Hepatocyte (in vitro differentiated cells): ENCODE data around the gene EPHB2. TPM values are rescaled to one million over a fixed set of nuclear protein-coding genes. Genes with fewer than 3 reads are reported as not detected.

Experiments used
- DNase-seq: peaks from one replicate; pipeline ENCODE4 v3.0.0-alpha.2; 2016; ENCODE audit warnings: low spot score
- H2AFZ ChIP-seq: fragments of 200-600 bp; sonication (generic); 2 replicates; pipeline ENCODE4 v1.6.0; 2016; ENCODE audit warnings: antibody characterized with exemption, mild to moderate bottlenecking
- H3K27ac ChIP-seq: fragments of 200-600 bp; sonication (generic); 2 replicates; pipeline ENCODE4 v1.5.1; 2016; ENCODE audit warnings: mild to moderate bottlenecking
- H3K27me3 ChIP-seq: fragments of 200-600 bp; sonication (generic); 2 replicates; pipeline ENCODE4 v1.6.1; 2016
- H3K36me3 ChIP-seq: fragments of 200-600 bp; sonication (generic); replicated peaks from 2 replicates; pipeline ENCODE4 v1.5.1; 2016; ENCODE audit warnings: low read depth; ENCODE audit not compliant: insufficient read depth
- H3K4me1 ChIP-seq: fragments of 200-600 bp; sonication (generic); 2 replicates; pipeline ENCODE4 v1.5.1; 2016; ENCODE audit warnings: mild to moderate bottlenecking, moderate library complexity; ENCODE audit not compliant: insufficient read depth
- H3K4me2 ChIP-seq: fragments of 200-600 bp; sonication (generic); 2 replicates; pipeline ENCODE4 v1.6.0; 2016
- H3K4me3 ChIP-seq: fragments of 200-600 bp; sonication (generic); 2 replicates; pipeline ENCODE4 v1.5.1; 2016; ENCODE audit warnings: mild to moderate bottlenecking
- H3K79me2 ChIP-seq: fragments of 200-600 bp; sonication (generic); 2 replicates; pipeline ENCODE4 v1.6.0; 2017; ENCODE audit warnings: mild to moderate bottlenecking
- H3K9me2 ChIP-seq: fragments of 200-600 bp; sonication (generic); replicated peaks from 2 replicates; pipeline ENCODE4 v1.6.0; 2017; ENCODE audit warnings: mild to moderate bottlenecking; ENCODE audit not compliant: insufficient read depth
- H3K9me3 ChIP-seq: fragments of 200-600 bp; sonication (generic); 2 replicates; pipeline ENCODE4 v1.5.1; 2016; ENCODE audit warnings: low read depth, mild to moderate bottlenecking
- H4K20me1 ChIP-seq: fragments of 200-600 bp; sonication (generic); 2 replicates; pipeline ENCODE4 v1.6.0; 2016; ENCODE audit warnings: mild to moderate bottlenecking; ENCODE audit not compliant: insufficient read depth, poor library complexity, severe bottlenecking
- EZH2 ChIP-seq: fragments of 200-600 bp; sonication (generic); IDR thresholded peaks from 2 replicates; pipeline ENCODE4 v1.6.1; 2016; ENCODE audit warnings: antibody characterized with exemption, mild to moderate bottlenecking, borderline replicate concordance
- EZH2phosphoT487 ChIP-seq: fragments of 200-600 bp; sonication (generic); IDR thresholded peaks from one replicate; pipeline ENCODE4 v1.6.1; 2018; ENCODE audit warnings: antibody characterized with exemption, mild to moderate bottlenecking, low read depth, moderate library complexity; ENCODE audit not compliant: unreplicated experiment, severe bottlenecking
- WGBS: methylation state at CpG from one replicate; pipeline ENCODE4 v1.1.6; 2016; ENCODE audit warnings: low lambda C conversion rate; ENCODE audit errors: missing lambda C conversion rate; 5-methylcytosine and 5-hydroxymethylcytosine counted together
- polyA plus RNA-seq: library from polyadenylated mRNA; unstranded; fragments of >200 nt; fragmentation: Nextera tagmentation; extraction: Ambion mirVana; gene quantifications from 2 replicates; pipeline ENCODE4 v1.2.1, GENCODE V29; 2016
- total RNA-seq: library from RNA; depleted of rRNA; stranded (reverse); fragments of >200 nt; gene quantifications from 2 replicates; pipeline ENCODE4 v1.2.3, GENCODE V29; 2014
- TF ChIP-seq, protein P1 (sequence below): fragments of 200-600 bp; sonication (generic); IDR thresholded peaks from 2 replicates; pipeline ENCODE4 v1.5.1; 2016; ENCODE audit warnings: antibody characterized with exemption, mild to moderate bottlenecking; ENCODE audit not compliant: poor library complexity

The EPHB2 gene
- total and polyA plus RNA-seq, 2 experiments from 2014 or later = 17.2 to 18.3 TPM

GRCh38 chr1:22848405-22848804 lies 137.8 kb downstream of the EPHB2 start:
- Histone ChIP-seq H3K27me3 (no peaks in the 10 kb centered on the region), H2AFZ (no peak overlapping the region), H3K4me1 (peaks cover 6% of the 10 kb centered on the region), H3K36me3 (no peaks in the 10 kb centered on the region), H3K9me2 (no peaks in the 10 kb centered on the region), H3K9me3 (no peaks in the 10 kb centered on the region), H3K79me2 (no peaks in the 10 kb centered on the region), H3K4me3 (no peak overlapping the region), H4K20me1 (no peaks in the 10 kb centered on the region), H3K27ac (no peak overlapping the region), H3K4me2 (no peak overlapping the region)
- no peak for DNase-seq
- TF ChIP-seq EZH2phosphoT487 (no peak), EZH2 (no peak)
- TF ChIP-seq, protein P1, sequence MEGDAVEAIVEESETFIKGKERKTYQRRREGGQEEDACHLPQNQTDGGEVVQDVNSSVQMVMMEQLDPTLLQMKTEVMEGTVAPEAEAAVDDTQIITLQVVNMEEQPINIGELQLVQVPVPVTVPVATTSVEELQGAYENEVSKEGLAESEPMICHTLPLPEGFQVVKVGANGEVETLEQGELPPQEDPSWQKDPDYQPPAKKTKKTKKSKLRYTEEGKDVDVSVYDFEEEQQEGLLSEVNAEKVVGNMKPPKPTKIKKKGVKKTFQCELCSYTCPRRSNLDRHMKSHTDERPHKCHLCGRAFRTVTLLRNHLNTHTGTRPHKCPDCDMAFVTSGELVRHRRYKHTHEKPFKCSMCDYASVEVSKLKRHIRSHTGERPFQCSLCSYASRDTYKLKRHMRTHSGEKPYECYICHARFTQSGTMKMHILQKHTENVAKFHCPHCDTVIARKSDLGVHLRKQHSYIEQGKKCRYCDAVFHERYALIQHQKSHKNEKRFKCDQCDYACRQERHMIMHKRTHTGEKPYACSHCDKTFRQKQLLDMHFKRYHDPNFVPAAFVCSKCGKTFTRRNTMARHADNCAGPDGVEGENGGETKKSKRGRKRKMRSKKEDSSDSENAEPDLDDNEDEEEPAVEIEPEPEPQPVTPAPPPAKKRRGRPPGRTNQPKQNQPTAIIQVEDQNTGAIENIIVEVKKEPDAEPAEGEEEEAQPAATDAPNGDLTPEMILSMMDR = no peak
- WGBS = 54% methylated on average over 2 of the region's 2 CpGs

DNA sequence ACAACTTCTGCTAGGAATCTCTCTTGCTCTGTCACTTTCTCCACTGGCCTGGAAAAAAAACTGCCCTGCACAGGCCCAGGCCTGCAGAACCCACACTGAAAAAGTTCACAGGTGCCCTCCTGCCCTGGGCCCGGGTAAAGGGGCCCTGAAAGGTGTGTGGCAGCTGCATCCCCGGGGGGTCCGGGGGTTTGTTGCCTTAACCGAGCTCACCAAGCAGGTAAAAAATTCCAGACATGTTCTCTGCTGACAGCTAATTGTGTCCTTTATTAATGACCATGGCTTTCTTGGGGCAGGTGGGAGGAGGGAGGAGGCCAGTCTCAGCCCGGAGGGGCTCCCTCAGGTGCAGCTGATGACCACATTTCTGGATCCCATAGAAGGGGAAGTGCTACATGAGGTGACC lies 139.1 kb downstream of the EPHB2 start:
- 74% methylated on average over 5 of the region's 5 CpGs for WGBS
- Histone ChIP-seq H3K9me3 (no peaks in the 10 kb centered on the region), H4K20me1 (no peaks in the 10 kb centered on the region), H3K27ac (no peak overlapping the region), H3K27me3 (no peaks in the 10 kb centered on the region), H3K36me3 (no peaks in the 10 kb centered on the region), H3K9me2 (no peaks in the 10 kb centered on the region), H2AFZ (no peak overlapping the region), H3K4me2 (no peak overlapping the region), H3K4me1 (peaks cover 6% of the 10 kb centered on the region), H3K4me3 (no peak overlapping the region), H3K79me2 (no peaks in the 10 kb centered on the region)
- TF ChIP-seq EZH2 (no peak), EZH2phosphoT487 (no peak)
- TF ChIP-seq, protein P1 = no peak
- no peak for DNase-seq

- Histone ChIP-seq H3K9me2 (no peaks in the 10 kb centered on the region), H2AFZ (no peak overlapping the region), H3K4me1 (peaks cover 6% of the 10 kb centered on the region), H3K4me2 (no peak overlapping the region), H3K36me3 (no peaks in the 10 kb centered on the region), H4K20me1 (no peaks in the 10 kb centered on the region), H3K27me3 (no peaks in the 10 kb centered on the region), H3K4me3 (no peak overlapping the region), H3K9me3 (no peaks in the 10 kb centered on the region), H3K79me2 (no peaks in the 10 kb centered on the region), H3K27ac (no peak overlapping the region)
- 64% methylated on average over 11 of the region's 11 CpGs for WGBS
- TF ChIP-seq, protein P1 = no peak
- TF ChIP-seq EZH2 (no peak), EZH2phosphoT487 (no peak)
- DNase-seq = no peak
Observed at GRCh38 chr1:22850281-22850680, 139.6 kb downstream of the EPHB2 start.

GRCh38 chr1:22850681-22851080 lies 140.0 kb downstream of the EPHB2 start:
- DNase-seq = no peak

More at GRCh38 chr1:22850681-22851080, 140.0 kb downstream of the EPHB2 start:
- no peaks in the 10 kb centered on the region for H3K79me2 ChIP-seq
- 91% methylated on average over 6 of the region's 6 CpGs for WGBS
- H3K4me3 ChIP-seq = no peak overlapping the region
- no peaks in the 10 kb centered on the region for H4K20me1 ChIP-seq
- peaks cover 3% of the 10 kb centered on the region for H3K4me1 ChIP-seq
- TF ChIP-seq, protein P1 = no peak
- TF ChIP-seq EZH2phosphoT487 (no peak), EZH2 (no peak)
- H2AFZ ChIP-seq = no peak overlapping the region
- H3K9me2 ChIP-seq = no peaks in the 10 kb centered on the region
- no peaks in the 10 kb centered on the region for H3K9me3 ChIP-seq
- no peaks in the 10 kb centered on the region for H3K36me3 ChIP-seq
- no peaks in the 10 kb centered on the region for H3K27me3 ChIP-seq
- no peak overlapping the region for H3K4me2 ChIP-seq
- no peak overlapping the region for H3K27ac ChIP-seq
